ENCODE data around the gene CBR3.

CBR3 gene

GRCh38 chr21:36100971-36101641 is 33.8 kb upstream of the CBR3 start:
- Histone ChIP-seq H3K27ac (ENCODE audit: low read depth, low read length) (no peak overlapping the region), H3K36me3 (ENCODE audit: low read length) (no peaks in the 10 kb centered on the region), H3F3A (ENCODE audit: insufficient read depth) (no peaks in the 10 kb centered on the region), H3K4me2 (ENCODE audit: low read depth, low read length, poor library complexity, severe bottlenecking) (no peak overlapping the region), H3K4me3 (ENCODE audit: insufficient read depth, low read length, poor library complexity, severe bottlenecking) (no peak overlapping the region), H3K27me3 (ENCODE audit: low read length) (no peaks in the 10 kb centered on the region), H3K9me3 (ENCODE audit: insufficient read depth, low read length) (no peaks in the 10 kb centered on the region), H3K9me2 (replicated peaks; ENCODE audit: insufficient read depth, low read length) (no peaks in the 10 kb centered on the region), H2AFZ (ENCODE audit: low read depth, low read length, severe bottlenecking) (no peak overlapping the region), H3K79me2 (ENCODE audit: insufficient read depth, low read length) (no peaks in the 10 kb centered on the region), H4K20me1 (ENCODE audit: low read depth, low read length) (no peaks in the 10 kb centered on the region), H3K9ac (ENCODE audit: low read length) (no peak overlapping the region)
- no peak for TF ChIP-seq EZH2phosphoT487 (conservative IDR thresholded peaks at IDR 0.05; ENCODE audit: low read length)
- TF ChIP-seq CTCF (IDR thresholded peaks at IDR 0.05; ENCODE audit: insufficient read depth, low read length, poor library complexity, severe bottlenecking) = no peak

GRCh38 chr21:36103434-36103833 is 31.4 kb upstream of the CBR3 start:
- Histone ChIP-seq H3K9me2 (replicated peaks; ENCODE audit: insufficient read depth, low read length) (no peaks in the 10 kb centered on the region), H3K27ac (ENCODE audit: low read depth, low read length) (no peak overlapping the region), H3K9me3 (ENCODE audit: insufficient read depth, low read length) (no peaks in the 10 kb centered on the region), H3F3A (ENCODE audit: insufficient read depth) (no peaks in the 10 kb centered on the region), H3K27me3 (ENCODE audit: low read length) (no peaks in the 10 kb centered on the region), H3K79me2 (ENCODE audit: insufficient read depth, low read length) (no peaks in the 10 kb centered on the region), H4K20me1 (ENCODE audit: low read depth, low read length) (no peaks in the 10 kb centered on the region), H3K4me3 (ENCODE audit: insufficient read depth, low read length, poor library complexity, severe bottlenecking) (no peak overlapping the region), H3K9ac (ENCODE audit: low read length) (no peak overlapping the region), H2AFZ (ENCODE audit: low read depth, low read length, severe bottlenecking) (no peak overlapping the region), H3K4me2 (ENCODE audit: low read depth, low read length, poor library complexity, severe bottlenecking) (no peak overlapping the region), H3K36me3 (ENCODE audit: low read length) (no peaks in the 10 kb centered on the region)
- TF ChIP-seq EZH2phosphoT487 (conservative IDR thresholded peaks at IDR 0.05; ENCODE audit: low read length) (no peak), CTCF (IDR thresholded peaks at IDR 0.05; ENCODE audit: insufficient read depth, low read length, poor library complexity, severe bottlenecking) (no peak)

GRCh38 chr21:36104317-36105300 is 30.3 kb upstream of the CBR3 start:
- Histone ChIP-seq H3K9ac (ENCODE audit: low read length) (no peak overlapping the region), H3K36me3 (ENCODE audit: low read length) (no peaks in the 10 kb centered on the region), H3K27me3 (ENCODE audit: low read length) (no peaks in the 10 kb centered on the region), H3F3A (ENCODE audit: insufficient read depth) (no peaks in the 10 kb centered on the region), H4K20me1 (ENCODE audit: low read depth, low read length) (no peaks in the 10 kb centered on the region), H3K27ac (ENCODE audit: low read depth, low read length) (no peak overlapping the region), H3K79me2 (ENCODE audit: insufficient read depth, low read length) (no peaks in the 10 kb centered on the region), H3K4me2 (ENCODE audit: low read depth, low read length, poor library complexity, severe bottlenecking) (no peak overlapping the region), H2AFZ (ENCODE audit: low read depth, low read length, severe bottlenecking) (no peak overlapping the region), H3K9me3 (ENCODE audit: insufficient read depth, low read length) (no peaks in the 10 kb centered on the region), H3K9me2 (replicated peaks; ENCODE audit: insufficient read depth, low read length) (no peaks in the 10 kb centered on the region), H3K4me3 (ENCODE audit: insufficient read depth, low read length, poor library complexity, severe bottlenecking) (no peak overlapping the region)
- TF ChIP-seq EZH2phosphoT487 (conservative IDR thresholded peaks at IDR 0.05; ENCODE audit: low read length) (no peak), CTCF (IDR thresholded peaks at IDR 0.05; ENCODE audit: insufficient read depth, low read length, poor library complexity, severe bottlenecking) (peak; percentile 24)
